GM21576 (cell line): ENCODE data around the gene CTLA4.
"Not testable (repeated sequence)": the region's sequence is repeated elsewhere in the genome, so short reads cannot be mapped to it uniquely, and the experiment has no call there.

Experiments
- ATAC-seq: cut with Tn5 transposase; IDR thresholded peaks from one replicate; pipeline ENCODE4 v1.9.1; 2021; ENCODE audit warnings: mild to moderate bottlenecking, moderate library complexity; ENCODE audit not compliant: unreplicated experiment

Gene CTLA4

GRCh38 chr2:203855274-203855673 is 12.3 kb upstream of the CTLA4 start:
- no peak for ATAC-seq

- ATAC-seq = no peak
These were observed 9.9 kb upstream of the CTLA4 start for GRCh38 chr2:203857656-203858055.

GRCh38 chr2:203858176-203858575 is 9.4 kb upstream of the CTLA4 start:
- ATAC-seq = no peak

- no peak for ATAC-seq
These were observed 8.4 kb upstream of the CTLA4 start for GRCh38 chr2:203859030-203859789.

GRCh38 chr2:203861197-203861596 is 6.4 kb upstream of the CTLA4 start:
- no peak for ATAC-seq

GRCh38 chr2:203861607-203862006 is 6.0 kb upstream of the CTLA4 start:
- ATAC-seq = no peak

- no peak for ATAC-seq
These were observed 1.9 kb downstream of the CTLA4 start for GRCh38 chr2:203869223-203870042.

- no peak for ATAC-seq
These were observed 2.9 kb downstream of the CTLA4 start for GRCh38 chr2:203870481-203870880.

GRCh38 chr2:203870941-203871340 is 3.4 kb downstream of the CTLA4 start:
- ATAC-seq = no peak

- peak; percentile 98 for ATAC-seq
These were observed 3.9 kb downstream of the CTLA4 start for GRCh38 chr2:203871371-203871983.

GRCh38 chr2:203873461-203873860 is 5.9 kb downstream of the CTLA4 start:
- no peak for ATAC-seq

- no peak for ATAC-seq
These were observed 6.5 kb downstream of the CTLA4 start for GRCh38 chr2:203873921-203874631.

GRCh38 chr2:203875471-203875870 is 7.9 kb downstream of the CTLA4 start:
- ATAC-seq = no peak

- no peak for ATAC-seq
These were observed 8.8 kb downstream of the CTLA4 start for GRCh38 chr2:203876328-203876727.

GRCh38 chr2:203878063-203878462 is 10.5 kb downstream of the CTLA4 start:
- ATAC-seq = no peak

GRCh38 chr2:203880557-203881125 is 13.1 kb downstream of the CTLA4 start:
- no peak for ATAC-seq

GRCh38 chr2:203881185-203881584 is 13.6 kb downstream of the CTLA4 start:
- not testable (repeated sequence) for ATAC-seq

GRCh38 chr2:203882551-203882950 is 15.0 kb downstream of the CTLA4 start:
- no peak for ATAC-seq

- no peak for ATAC-seq
These were observed 19.1 kb downstream of the CTLA4 start for GRCh38 chr2:203886661-203887151.

GRCh38 chr2:203887677-203888076 is 20.1 kb downstream of the CTLA4 start:
- no peak for ATAC-seq

GRCh38 chr2:203889542-203889941 is 22.0 kb downstream of the CTLA4 start:
- ATAC-seq = no peak
